Measurements from ENCODE around the gene RTRAF. TPM values are rescaled to one million over a fixed set of nuclear protein-coding genes. Genes with fewer than 3 reads are reported as not detected.

RTRAF gene
- total RNA-seq, 1 experiment from 2014 or later = 184 TPM

GRCh38 chr14:51960866-51961265 is 28.5 kb upstream of the RTRAF start:
- H3K4me1 ChIP-seq (replicated peaks; ENCODE audit: insufficient read depth) = no peaks in the 10 kb centered on the region
- CTCF ChIA-PET = no interaction called here

GRCh38 chr14:51962711-51963110 is 26.6 kb upstream of the RTRAF start:
- no peaks in the 10 kb centered on the region for H3K9me2 ChIP-seq (ENCODE audit: insufficient read depth)
- ChIA-PET POLR2A (ENCODE audit: unreplicated experiment) (no interaction called here), CTCF (no interaction called here)
- no peaks in the 10 kb centered on the region for H3K79me2 ChIP-seq (ENCODE audit: low read depth)
- no peaks in the 10 kb centered on the region for H4K20me1 ChIP-seq (ENCODE audit: insufficient read depth)
- no peaks in the 10 kb centered on the region for H3F3A ChIP-seq (ENCODE audit: insufficient read depth, low read depth)
- H3K9me3 ChIP-seq (ENCODE audit: insufficient read depth, low read depth) = no peaks in the 10 kb centered on the region
- no peak overlapping the region for H3K27ac ChIP-seq
- no peak for DNase-seq
- intact Hi-C loops (cut with micrococcal nuclease; ENCODE audit: unreplicated experiment) = no loop called here
- H3K4me2 ChIP-seq = no peak overlapping the region
- no peak overlapping the region for H3K4me3 ChIP-seq
- BruUV-seq (replicated peaks) = no TSS peak
- no peaks in the 10 kb centered on the region for H3K27me3 ChIP-seq (ENCODE audit: insufficient read depth, low read depth)
- TF ChIP-seq EZH2 (IDR thresholded peaks at IDR 0.05; ENCODE audit: low read depth) (no peak), CTCF (conservative IDR thresholded peaks at IDR 0.05) (no peak)
- no peak overlapping the region for H2AFZ ChIP-seq
- H3K4me1 ChIP-seq (replicated peaks; ENCODE audit: insufficient read depth) = no peaks in the 10 kb centered on the region
- no peaks in the 10 kb centered on the region for H3K36me3 ChIP-seq (ENCODE audit: low read depth)

More at GRCh38 chr14:51960866-51961265, 28.5 kb upstream of the RTRAF start:
- H3K27ac ChIP-seq = no peak overlapping the region
- no peaks in the 10 kb centered on the region for H3K27me3 ChIP-seq (ENCODE audit: insufficient read depth, low read depth)
- H3K79me2 ChIP-seq (ENCODE audit: low read depth) = no peaks in the 10 kb centered on the region
- no peak for TF ChIP-seq EZH2 (IDR thresholded peaks at IDR 0.05; ENCODE audit: low read depth)
- TF ChIP-seq CTCF (conservative IDR thresholded peaks at IDR 0.05) = no peak
- no TSS peak for BruUV-seq (replicated peaks)
- H3K4me3 ChIP-seq = no peak overlapping the region
- no peak overlapping the region for H3K4me2 ChIP-seq
- no peaks in the 10 kb centered on the region for H3K9me3 ChIP-seq (ENCODE audit: insufficient read depth, low read depth)
- no peak overlapping the region for H2AFZ ChIP-seq
- H3K36me3 ChIP-seq (ENCODE audit: low read depth) = no peaks in the 10 kb centered on the region
- no peaks in the 10 kb centered on the region; the same call in 1 of the 2 replicates for H3K9me2 ChIP-seq (ENCODE audit: insufficient read depth)
- no peak for DNase-seq
- H3F3A ChIP-seq (ENCODE audit: insufficient read depth, low read depth) = no peaks in the 10 kb centered on the region
- POLR2A ChIA-PET (ENCODE audit: unreplicated experiment) = no interaction called here
- H4K20me1 ChIP-seq (ENCODE audit: insufficient read depth) = no peaks in the 10 kb centered on the region
- intact Hi-C loops (cut with micrococcal nuclease; ENCODE audit: unreplicated experiment) = no loop called here

- Histone ChIP-seq H3F3A (ENCODE audit: insufficient read depth, low read depth) (no peaks in the 10 kb centered on the region), H3K27me3 (ENCODE audit: insufficient read depth, low read depth) (no peaks in the 10 kb centered on the region), H3K4me3 (no peak overlapping the region), H3K9me2 (ENCODE audit: insufficient read depth) (no peaks in the 10 kb centered on the region), H4K20me1 (ENCODE audit: insufficient read depth) (no peaks in the 10 kb centered on the region), H3K9me3 (ENCODE audit: insufficient read depth, low read depth) (no peaks in the 10 kb centered on the region), H3K27ac (no peak overlapping the region), H3K36me3 (ENCODE audit: low read depth) (no peaks in the 10 kb centered on the region), H3K79me2 (ENCODE audit: low read depth) (no peaks in the 10 kb centered on the region), H2AFZ (no peak overlapping the region), H3K4me2 (no peak overlapping the region), H3K4me1 (replicated peaks; ENCODE audit: insufficient read depth) (no peaks in the 10 kb centered on the region)
- no peak for DNase-seq
- BruUV-seq (replicated peaks) = no TSS peak
- intact Hi-C loops (cut with micrococcal nuclease; ENCODE audit: unreplicated experiment) = no loop called here
- POLR2A ChIA-PET (ENCODE audit: unreplicated experiment) = interaction anchor here (0.7 kb wide), 1 partner anchor 12 kb away, joined by 8 read pairs; no protein-coding TSS in a partner anchor
- CTCF ChIA-PET = no interaction called here
- TF ChIP-seq EZH2 (IDR thresholded peaks at IDR 0.05; ENCODE audit: low read depth) = no peak
Measured at GRCh38 chr14:51963286-51963685, 26.1 kb upstream of the RTRAF start.

GRCh38 chr14:51967521-51967920 is 21.8 kb upstream of the RTRAF start:
- intact Hi-C loops (cut with micrococcal nuclease; ENCODE audit: unreplicated experiment) = no loop called here
- Histone ChIP-seq H3K27ac (no peak overlapping the region), H3K9me2 (ENCODE audit: insufficient read depth) (no peaks in the 10 kb centered on the region), H3K4me2 (no peak overlapping the region), H3K4me3 (no peak overlapping the region), H3F3A (ENCODE audit: insufficient read depth, low read depth) (no peaks in the 10 kb centered on the region), H4K20me1 (ENCODE audit: insufficient read depth) (no peaks in the 10 kb centered on the region), H3K4me1 (replicated peaks; ENCODE audit: insufficient read depth) (no peaks in the 10 kb centered on the region), H2AFZ (no peak overlapping the region), H3K27me3 (ENCODE audit: insufficient read depth, low read depth) (no peaks in the 10 kb centered on the region), H3K79me2 (ENCODE audit: low read depth) (no peaks in the 10 kb centered on the region), H3K9me3 (ENCODE audit: insufficient read depth, low read depth) (no peaks in the 10 kb centered on the region), H3K36me3 (ENCODE audit: low read depth) (no peaks in the 10 kb centered on the region)
- BruUV-seq (replicated peaks) = no TSS peak
- ChIA-PET CTCF (no interaction called here), POLR2A (ENCODE audit: unreplicated experiment) (no interaction called here)
- DNase-seq = no peak
- TF ChIP-seq CTCF (conservative IDR thresholded peaks at IDR 0.05) = no peak
- no peak for TF ChIP-seq EZH2 (IDR thresholded peaks at IDR 0.05; ENCODE audit: low read depth)

Measured in PC-9 (cell line).